HL-60 (cell line): ENCODE measurements around the gene GABRR2.

Experiments
- POLR2AphosphoS5 ChIP-seq: IDR thresholded peaks from 2 replicates; pipeline ENCODE4 v1.6.1; 2012; ENCODE audit warnings: low read depth
- SPI1 ChIP-seq: IDR thresholded peaks from 2 replicates; pipeline ENCODE4 v1.6.1; 2012; ENCODE audit warnings: low read depth, mild to moderate bottlenecking, borderline replicate concordance
- TF ChIP-seq, protein P1 (sequence below): IDR thresholded peaks from 2 replicates; pipeline ENCODE4 v1.6.1; 2012; ENCODE audit warnings: low read depth; ENCODE audit not compliant: insufficient replicate concordance
- TF ChIP-seq, protein P2 (sequence below): IDR thresholded peaks from one replicate; pipeline ENCODE4 v1.5.1; 2011; ENCODE audit warnings: low read length, control low read depth, inconsistent platforms; ENCODE audit not compliant: insufficient read depth

DNA sequence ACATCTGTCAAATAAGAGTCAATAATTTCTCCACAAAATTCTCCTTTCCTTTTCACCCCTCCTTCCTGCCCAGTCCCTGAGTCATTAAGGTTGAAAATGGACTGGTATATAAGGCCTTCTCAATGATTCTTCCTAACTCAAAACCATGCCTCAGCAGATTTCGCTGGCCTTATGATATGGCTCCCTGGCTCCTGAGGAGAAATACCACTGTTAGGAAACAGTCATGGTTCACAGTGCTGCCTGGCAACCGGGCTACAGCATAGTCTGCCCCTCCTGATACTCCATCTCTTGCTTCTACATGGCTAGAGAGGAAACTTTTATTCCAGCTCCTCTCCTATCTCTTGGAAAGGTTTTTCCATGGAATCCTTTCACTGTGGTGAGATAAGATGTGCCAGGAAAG, 32.7 kb upstream of the GABRR2 start:
- TF ChIP-seq, protein P1, sequence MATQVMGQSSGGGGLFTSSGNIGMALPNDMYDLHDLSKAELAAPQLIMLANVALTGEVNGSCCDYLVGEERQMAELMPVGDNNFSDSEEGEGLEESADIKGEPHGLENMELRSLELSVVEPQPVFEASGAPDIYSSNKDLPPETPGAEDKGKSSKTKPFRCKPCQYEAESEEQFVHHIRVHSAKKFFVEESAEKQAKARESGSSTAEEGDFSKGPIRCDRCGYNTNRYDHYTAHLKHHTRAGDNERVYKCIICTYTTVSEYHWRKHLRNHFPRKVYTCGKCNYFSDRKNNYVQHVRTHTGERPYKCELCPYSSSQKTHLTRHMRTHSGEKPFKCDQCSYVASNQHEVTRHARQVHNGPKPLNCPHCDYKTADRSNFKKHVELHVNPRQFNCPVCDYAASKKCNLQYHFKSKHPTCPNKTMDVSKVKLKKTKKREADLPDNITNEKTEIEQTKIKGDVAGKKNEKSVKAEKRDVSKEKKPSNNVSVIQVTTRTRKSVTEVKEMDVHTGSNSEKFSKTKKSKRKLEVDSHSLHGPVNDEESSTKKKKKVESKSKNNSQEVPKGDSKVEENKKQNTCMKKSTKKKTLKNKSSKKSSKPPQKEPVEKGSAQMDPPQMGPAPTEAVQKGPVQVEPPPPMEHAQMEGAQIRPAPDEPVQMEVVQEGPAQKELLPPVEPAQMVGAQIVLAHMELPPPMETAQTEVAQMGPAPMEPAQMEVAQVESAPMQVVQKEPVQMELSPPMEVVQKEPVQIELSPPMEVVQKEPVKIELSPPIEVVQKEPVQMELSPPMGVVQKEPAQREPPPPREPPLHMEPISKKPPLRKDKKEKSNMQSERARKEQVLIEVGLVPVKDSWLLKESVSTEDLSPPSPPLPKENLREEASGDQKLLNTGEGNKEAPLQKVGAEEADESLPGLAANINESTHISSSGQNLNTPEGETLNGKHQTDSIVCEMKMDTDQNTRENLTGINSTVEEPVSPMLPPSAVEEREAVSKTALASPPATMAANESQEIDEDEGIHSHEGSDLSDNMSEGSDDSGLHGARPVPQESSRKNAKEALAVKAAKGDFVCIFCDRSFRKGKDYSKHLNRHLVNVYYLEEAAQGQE, result no peak
- TF ChIP-seq, protein P2, sequence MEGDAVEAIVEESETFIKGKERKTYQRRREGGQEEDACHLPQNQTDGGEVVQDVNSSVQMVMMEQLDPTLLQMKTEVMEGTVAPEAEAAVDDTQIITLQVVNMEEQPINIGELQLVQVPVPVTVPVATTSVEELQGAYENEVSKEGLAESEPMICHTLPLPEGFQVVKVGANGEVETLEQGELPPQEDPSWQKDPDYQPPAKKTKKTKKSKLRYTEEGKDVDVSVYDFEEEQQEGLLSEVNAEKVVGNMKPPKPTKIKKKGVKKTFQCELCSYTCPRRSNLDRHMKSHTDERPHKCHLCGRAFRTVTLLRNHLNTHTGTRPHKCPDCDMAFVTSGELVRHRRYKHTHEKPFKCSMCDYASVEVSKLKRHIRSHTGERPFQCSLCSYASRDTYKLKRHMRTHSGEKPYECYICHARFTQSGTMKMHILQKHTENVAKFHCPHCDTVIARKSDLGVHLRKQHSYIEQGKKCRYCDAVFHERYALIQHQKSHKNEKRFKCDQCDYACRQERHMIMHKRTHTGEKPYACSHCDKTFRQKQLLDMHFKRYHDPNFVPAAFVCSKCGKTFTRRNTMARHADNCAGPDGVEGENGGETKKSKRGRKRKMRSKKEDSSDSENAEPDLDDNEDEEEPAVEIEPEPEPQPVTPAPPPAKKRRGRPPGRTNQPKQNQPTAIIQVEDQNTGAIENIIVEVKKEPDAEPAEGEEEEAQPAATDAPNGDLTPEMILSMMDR, result no peak
- TF ChIP-seq POLR2AphosphoS5 (no peak), SPI1 (no peak)
